Measurements from ENCODE around the gene NOC3L. TPM values are rescaled to one million over a fixed set of nuclear protein-coding genes. Genes with fewer than 3 reads are reported as not detected.
"Not testable (repeated sequence)": the region's sequence is repeated elsewhere in the genome, so short reads cannot be mapped to it uniquely, and the experiment has no call there.

NOC3L gene
- total RNA-seq, 1 experiment from 2014 or later = 39.9 TPM

- Histone ChIP-seq H3K4me1 (peaks cover 45% of the 10 kb centered on the region), H3K9me3 (no peaks in the 10 kb centered on the region), H3K27me3 (replicated peaks; ENCODE audit: control insufficient read depth, insufficient read depth, low read length) (no peaks in the 10 kb centered on the region), H3K4me3 (ENCODE audit: low read depth, low read length) (peak within 1 kb of the TSS; percentile 97), H3K36me3 (ENCODE audit: control insufficient read depth, insufficient read depth, low read length) (no peaks in the 10 kb centered on the region; the same call in 1 of the 2 replicates)
- POLR2A ChIA-PET = interaction anchor here (0.6 to 1.6 kb wide), 16 partner anchors 8 to 931 kb away, joined by 3 to 22 read pairs (median 6); partner anchors contain the start of gene NOC3L
- Mint-ChIP-seq H3K9me3 (ENCODE audit: unreplicated experiment) (no peaks in the 10 kb centered on the region), H3K36me3 (ENCODE audit: insufficient read depth, unreplicated experiment) (peaks cover 42% of the 10 kb centered on the region), H3K27ac (ENCODE audit: unreplicated experiment) (peak within 1 kb of the TSS; percentile 92), H3K4me1 (ENCODE audit: low read depth, unreplicated experiment) (peaks cover 37% of the 10 kb centered on the region), H3K4me3 (ENCODE audit: unreplicated experiment) (peak within 1 kb of the TSS; percentile 78), H3K27me3 (ENCODE audit: insufficient read depth, unreplicated experiment) (no peaks in the 10 kb centered on the region)
- intact Hi-C loops (cut with micrococcal nuclease; ENCODE audit: unreplicated experiment) = loop anchor here (1.0 to 2.0 kb wide), 3 partner anchors 19 to 40 kb away; partner anchors contain the start of gene NOC3L
- DNase-seq = peak; percentile 98
- CTCF ChIA-PET = interaction anchor here (0.6 to 2.7 kb wide), 9 partner anchors 8 to 228 kb away, joined by 3 to 17 read pairs (median 5); partner anchors contain the start of gene NOC3L
- BruUV-seq (replicated peaks) = no TSS peak
- no peak for TF ChIP-seq CTCF (IDR thresholded peaks at IDR 0.05; ENCODE audit: insufficient read depth in 1 of 2, low read depth in 1 of 2, low read length in 1 of 2, severe bottlenecking in 1 of 2, unreplicated experiment in 1 of 2)
These were observed 39.6 kb upstream of the NOC3L start, which contains the start of gene TBC1D12 for GRCh38 chr10:94402204-94402842. TSS of gene TBC1D12 (plus strand) at chr10:94402541. CDS start at chr10:94402614, 73 bp downstream.

- H3K4me1 Mint-ChIP-seq (ENCODE audit: low read depth, unreplicated experiment) = peaks cover 31% of the 10 kb centered on the region
- peak overlapping the region; percentile 76 for H3K4me3 Mint-ChIP-seq (ENCODE audit: unreplicated experiment)
- peak overlapping the region; percentile 94 for H3K27ac Mint-ChIP-seq (ENCODE audit: unreplicated experiment)
- no peaks in the 10 kb centered on the region for H3K9me3 ChIP-seq
- H3K36me3 ChIP-seq (ENCODE audit: control insufficient read depth, insufficient read depth, low read length) = no peaks in the 10 kb centered on the region
- peaks cover 24% of the 10 kb centered on the region for H3K36me3 Mint-ChIP-seq (ENCODE audit: insufficient read depth, unreplicated experiment)
- BruUV-seq (replicated peaks) = no TSS peak
- H3K4me1 ChIP-seq = peaks cover 31% of the 10 kb centered on the region
- H3K27me3 Mint-ChIP-seq (ENCODE audit: insufficient read depth, unreplicated experiment) = no peaks in the 10 kb centered on the region
- intact Hi-C loops (cut with micrococcal nuclease; ENCODE audit: unreplicated experiment) = no loop called here
- no peak for TF ChIP-seq CTCF (IDR thresholded peaks at IDR 0.05; ENCODE audit: insufficient read depth in 1 of 2, low read depth in 1 of 2, low read length in 1 of 2, severe bottlenecking in 1 of 2, unreplicated experiment in 1 of 2)
- no peak overlapping the region for H3K4me3 ChIP-seq (ENCODE audit: low read depth, low read length)
- no peaks in the 10 kb centered on the region for H3K27me3 ChIP-seq (replicated peaks; ENCODE audit: control insufficient read depth, insufficient read depth, low read length)
- H3K9me3 Mint-ChIP-seq (ENCODE audit: unreplicated experiment) = no peaks in the 10 kb centered on the region
- DNase-seq = no peak
- POLR2A ChIA-PET = interaction anchor here (0.6 to 0.9 kb wide), 3 partner anchors 16 to 55 kb away, joined by 3 to 6 read pairs (median 3); no protein-coding TSS in a partner anchor
- CTCF ChIA-PET = interaction anchor here (0.7 to 2.1 kb wide), 2 partner anchors 15 to 79 kb away, joined by 3 to 7 read pairs; no protein-coding TSS in a partner anchor
These were observed 36.0 kb upstream of the NOC3L start for GRCh38 chr10:94398762-94399161.

- POLR2A ChIA-PET = interaction anchor here (0.6 to 1.2 kb wide), 3 partner anchors 9 to 54 kb away, joined by 3 read pairs; no protein-coding TSS in a partner anchor
- H3K27ac Mint-ChIP-seq (ENCODE audit: unreplicated experiment) = peak overlapping the region; percentile 94
- intact Hi-C loops (cut with micrococcal nuclease; ENCODE audit: unreplicated experiment) = loop anchor here (1.0 kb wide), 1 partner anchor 15 kb away; no protein-coding TSS in a partner anchor
- peaks cover 31% of the 10 kb centered on the region for H3K4me1 ChIP-seq
- DNase-seq = peak; percentile 56 to 69
- H3K4me3 ChIP-seq (ENCODE audit: low read depth, low read length) = 0 out of 2 replicates have a peak overlapping the region, but pooled peaks have one; percentile 4
- H3K36me3 ChIP-seq (ENCODE audit: control insufficient read depth, insufficient read depth, low read length) = no peaks in the 10 kb centered on the region
- TF ChIP-seq CTCF (IDR thresholded peaks at IDR 0.05; ENCODE audit: insufficient read depth in 1 of 2, low read depth in 1 of 2, low read length in 1 of 2, severe bottlenecking in 1 of 2, unreplicated experiment in 1 of 2) = no peak
- no peaks in the 10 kb centered on the region for H3K9me3 ChIP-seq
- no peaks in the 10 kb centered on the region for H3K9me3 Mint-ChIP-seq (ENCODE audit: unreplicated experiment)
- peaks cover 20% of the 10 kb centered on the region for H3K36me3 Mint-ChIP-seq (ENCODE audit: insufficient read depth, unreplicated experiment)
- H3K4me3 Mint-ChIP-seq (ENCODE audit: unreplicated experiment) = peak overlapping the region; percentile 76
- no peaks in the 10 kb centered on the region for H3K27me3 Mint-ChIP-seq (ENCODE audit: insufficient read depth, unreplicated experiment)
- CTCF ChIA-PET = interaction anchor here (0.6 to 2.1 kb wide), 5 partner anchors 14 to 47 kb away, joined by 3 to 7 read pairs (median 4); no protein-coding TSS in a partner anchor
- H3K27me3 ChIP-seq (replicated peaks; ENCODE audit: control insufficient read depth, insufficient read depth, low read length) = no peaks in the 10 kb centered on the region
- peaks cover 31% of the 10 kb centered on the region for H3K4me1 Mint-ChIP-seq (ENCODE audit: low read depth, unreplicated experiment)
- BruUV-seq (replicated peaks) = no TSS peak
These were observed 35.0 kb upstream of the NOC3L start for GRCh38 chr10:94397549-94398370.

- CTCF ChIA-PET; intact Hi-C loops (cut with micrococcal nuclease; ENCODE audit: unreplicated experiment): not testable (repeated sequence)
These were observed 29.4 kb upstream of the NOC3L start for GRCh38 chr10:94392117-94392516.

More at GRCh38 chr10:94392117-94392516, 29.4 kb upstream of the NOC3L start:
- DNase-seq; H3K36me3 ChIP-seq (ENCODE audit: control insufficient read depth, insufficient read depth, low read length); H3K9me3 Mint-ChIP-seq (ENCODE audit: unreplicated experiment); BruUV-seq (replicated peaks); H3K4me3 ChIP-seq (ENCODE audit: low read depth, low read length); H3K36me3 Mint-ChIP-seq (ENCODE audit: insufficient read depth, unreplicated experiment); H3K27me3 Mint-ChIP-seq (ENCODE audit: insufficient read depth, unreplicated experiment); H3K4me3 Mint-ChIP-seq (ENCODE audit: unreplicated experiment); H3K27me3 ChIP-seq (replicated peaks; ENCODE audit: control insufficient read depth, insufficient read depth, low read length); H3K4me1 ChIP-seq; H3K9me3 ChIP-seq; H3K27ac Mint-ChIP-seq (ENCODE audit: unreplicated experiment): not testable (repeated sequence)
- POLR2A ChIA-PET = interaction anchor here (0.6 kb wide), 1 partner anchor 10 kb away, joined by 9 read pairs; the partner anchor contains the start of gene TBC1D12
- peaks cover 13% of the 10 kb centered on the region for H3K4me1 Mint-ChIP-seq (ENCODE audit: low read depth, unreplicated experiment)
